ENCODE results near the gene KCNJ6. TPM values are rescaled to one million over a fixed set of nuclear protein-coding genes. Genes with fewer than 3 reads are reported as not detected.
A peak's percentile ranks its signal among the peaks of the same experiment; 100 is the strongest.

KCNJ6 gene
- total RNA-seq, 4 donors from 2014 or later: 0.08 to 0.40 TPM; not detected in 2

GRCh38 chr21:37917612-37918011, 1.4 kb upstream of the KCNJ6 start:
- H3K9me3 ChIP-seq: peaks cover 0 to 6% (median 0%) of the 10 kb centered on the region in 3 donors
- no peak overlapping the region for H3K4me3 ChIP-seq
- peaks cover 85% of the 10 kb centered on the region for H3K27me3 ChIP-seq
- no peak overlapping the region for H3K27ac ChIP-seq
- H3K36me3 ChIP-seq: no peaks in the 10 kb centered on the region
- no peak for TF ChIP-seq POLR2AphosphoS5 (IDR thresholded peaks at IDR 0.05)
- TF ChIP-seq EP300 (IDR thresholded peaks at IDR 0.05): no peak
- no peak for TF ChIP-seq CTCF (IDR thresholded peaks at IDR 0.05)
- TF ChIP-seq POLR2A (IDR thresholded peaks at IDR 0.05): no peak
- no peak for ATAC-seq
- H3K4me1 ChIP-seq: peaks cover 0 to 15% (median 10%) of the 10 kb centered on the region in 3 donors
- WGBS, 2 donors (ENCODE audit: low coverage in 1 of 2): 62 to 74% methylated on average over 4 of the region's 4 CpGs

GRCh38 chr21:37915941-37916309, 332 bp downstream of the KCNJ6 start:
- Histone ChIP-seq H3K27me3 (peaks cover 80% of the 10 kb centered on the region), H3K27ac (no peak overlapping the region), H3K36me3 (no peaks in the 10 kb centered on the region), H3K4me3 (peak overlapping the region in 1 of 2 donors; percentile 8), H3K4me1 (peaks cover 0 to 15% (median 10%) of the 10 kb centered on the region in 3 donors), H3K9me3 (peaks cover 0 to 6% (median 0%) of the 10 kb centered on the region in 3 donors)
- no peak for TF ChIP-seq CTCF (IDR thresholded peaks at IDR 0.05)
- TF ChIP-seq EP300 (IDR thresholded peaks at IDR 0.05): no peak
- TF ChIP-seq POLR2AphosphoS5 (IDR thresholded peaks at IDR 0.05): no peak
- no peak for TF ChIP-seq POLR2A (IDR thresholded peaks at IDR 0.05)
- no peak for ATAC-seq
- 0 to 2% methylated on average over 11 of the region's 26 CpGs for WGBS, 2 donors (ENCODE audit: low coverage in 1 of 2)

GRCh38 chr21:37915497-37915911, 753 bp downstream of the KCNJ6 start:
- Histone ChIP-seq H3K9me3 (peaks cover 0 to 6% (median 0%) of the 10 kb centered on the region in 3 donors), H3K36me3 (no peaks in the 10 kb centered on the region), H3K4me3 (peak overlapping the region in 1 of 2 donors; percentile 8), H3K4me1 (peaks cover 0 to 15% (median 10%) of the 10 kb centered on the region in 3 donors), H3K27ac (no peak overlapping the region), H3K27me3 (peaks cover 78% of the 10 kb centered on the region)
- no peak for ATAC-seq
- TF ChIP-seq POLR2A (IDR thresholded peaks at IDR 0.05) (no peak), EP300 (IDR thresholded peaks at IDR 0.05) (no peak), POLR2AphosphoS5 (IDR thresholded peaks at IDR 0.05) (no peak), CTCF (IDR thresholded peaks at IDR 0.05) (no peak)
- WGBS, 2 donors (ENCODE audit: low coverage in 1 of 2): 1 to 10% methylated on average over 1 to 14 of the region's 28 CpGs

- Histone ChIP-seq H3K27me3 (peaks cover 68% of the 10 kb centered on the region), H3K4me1 (peaks cover 0 to 15% (median 10%) of the 10 kb centered on the region in 3 donors), H3K36me3 (no peaks in the 10 kb centered on the region), H3K4me3 (no peak overlapping the region), H3K27ac (no peak overlapping the region), H3K9me3 (no peaks in the 10 kb centered on the region)
- TF ChIP-seq CTCF (IDR thresholded peaks at IDR 0.05) (no peak), EP300 (IDR thresholded peaks at IDR 0.05) (no peak), POLR2A (IDR thresholded peaks at IDR 0.05) (no peak), POLR2AphosphoS5 (IDR thresholded peaks at IDR 0.05) (no peak)
- no peak for ATAC-seq
Observed at GRCh38 chr21:37912616-37913015, 3.6 kb downstream of the KCNJ6 start.

- ATAC-seq: no peak
Observed at GRCh38 chr21:37909936-37910335, 6.3 kb downstream of the KCNJ6 start.

More at GRCh38 chr21:37909936-37910335, 6.3 kb downstream of the KCNJ6 start:
- Histone ChIP-seq H3K36me3 (no peaks in the 10 kb centered on the region), H3K27me3 (peaks cover 58% of the 10 kb centered on the region), H3K4me1 (no peaks in the 10 kb centered on the region), H3K27ac (no peak overlapping the region), H3K4me3 (no peak overlapping the region), H3K9me3 (no peaks in the 10 kb centered on the region)
- 74 to 84% methylated on average over 5 of the region's 6 CpGs for WGBS, 2 donors (ENCODE audit: low coverage in 1 of 2)
- TF ChIP-seq POLR2AphosphoS5 (IDR thresholded peaks at IDR 0.05) (no peak), CTCF (IDR thresholded peaks at IDR 0.05) (no peak), POLR2A (IDR thresholded peaks at IDR 0.05) (no peak)
